K562 (cell line): ENCODE results near the gene GMPR. TPM values are rescaled to one million over a fixed set of nuclear protein-coding genes. Genes with fewer than 3 reads are reported as not detected.
A peak's percentile ranks its signal among the peaks of the same experiment; 100 is the strongest.

Source experiments
- BACH1 ChIP-seq: fragments of 200-800 bp; sonication (Bioruptor generic); IDR thresholded peaks from 2 replicates; pipeline ENCODE4 v1.6.1; 2016; ENCODE audit warnings: missing genetic modification characterization, missing compliant biosample characterization
- COPS2 ChIP-seq: fragments of 450-650 bp; conservative IDR thresholded peaks from 2 replicates; pipeline ENCODE4 v1.6.1; 2016; ENCODE audit warnings: mild to moderate bottlenecking, moderate library complexity
- EP300 ChIP-seq: IDR thresholded peaks from 2 replicates; pipeline ENCODE4 v1.6.1; 2012; ENCODE audit warnings: low read length, improper control_type of control experiment
- FOXM1 ChIP-seq, 2 experiments: fragments of 450-650 bp in 1 of 2; sonication (generic) in 1 of 2; formaldehyde crosslinking in 1 of 2; IDR thresholded peaks; 2 replicates each; pipeline versions ENCODE4 v1.6.1 to v1.9.0; 2017 to 2022; ENCODE audit warnings: low read depth in 2 of 2, mild to moderate bottlenecking in 2 of 2, missing genetic modification reagents in 1 of 2, moderate library complexity in 1 of 2
- HLTF ChIP-seq: fragments of 450-650 bp; IDR thresholded peaks from 2 replicates; pipeline ENCODE4 v1.6.1; 2016
- HNRNPLL ChIP-seq: fragments of 200-400 bp; formaldehyde crosslinking; IDR thresholded peaks from 2 replicates; pipeline ENCODE4 v1.6.1; 2017; ENCODE audit warnings: low read length, low read depth, mild to moderate bottlenecking; ENCODE audit not compliant: poor library complexity, severe bottlenecking
- KHSRP ChIP-seq: fragments of 450-650 bp; IDR thresholded peaks from 2 replicates; pipeline ENCODE4 v1.6.1; 2017
- LARP7 ChIP-seq: fragments of 450-650 bp; IDR thresholded peaks from 2 replicates; pipeline ENCODE4 v1.6.1; 2016
- MTF1 ChIP-seq: fragments of 250-450 bp; sonication (Bioruptor Pico); IDR thresholded peaks from 2 replicates; pipeline ENCODE4 v1.9.0; 2021; ENCODE audit warnings: moderate library complexity, mild to moderate bottlenecking, inconsistent platforms, borderline replicate concordance
- NCOR1 ChIP-seq: fragments of 450-650 bp; IDR thresholded peaks from 2 replicates; pipeline ENCODE4 v1.6.1; 2016; ENCODE audit warnings: mild to moderate bottlenecking, moderate library complexity
- POU5F1 ChIP-seq: fragments of 150-350 bp; IDR thresholded peaks from 2 replicates; pipeline ENCODE4 v1.6.1; 2014; ENCODE audit warnings: borderline replicate concordance, low read length, low read depth, mild to moderate bottlenecking; ENCODE audit not compliant: partially characterized antibody
- PTTG1 ChIP-seq: fragments of 450-650 bp; IDR thresholded peaks from 2 replicates; pipeline ENCODE4 v1.6.1; 2016; ENCODE audit warnings: low read depth, mild to moderate bottlenecking, missing genetic modification characterization, missing compliant biosample characterization
- RREB1 ChIP-seq: fragments of 250-450 bp; sonication (Bioruptor Pico); IDR thresholded peaks from 2 replicates; pipeline ENCODE4 v1.4.0; 2020
- SRF ChIP-seq, 2 experiments: fragments of 250-450, 450-650 bp in 1 of 2; sonication (Bioruptor Pico) in 1 of 2; sonication (generic) in 1 of 2; formaldehyde crosslinking; IDR thresholded peaks; 2 replicates each; pipeline versions ENCODE4 v1.5.0 to v1.5.1; 2020 to 2022; ENCODE audit warnings: mild to moderate bottlenecking in 1 of 2, missing genetic modification reagents in 1 of 2
- TAF1 ChIP-seq: IDR thresholded peaks from 2 replicates; pipeline ENCODE4 v1.6.1; 2011; ENCODE audit warnings: mild to moderate bottlenecking, low read length, moderate library complexity; ENCODE audit not compliant: insufficient read depth, control insufficient read depth, severe bottlenecking; ENCODE audit errors: extremely low read depth
- TAF7 ChIP-seq: fragments of 450-650 bp; IDR thresholded peaks from 2 replicates; pipeline ENCODE4 v1.6.1; 2016; ENCODE audit warnings: missing genetic modification characterization, missing compliant biosample characterization
- TAL1 ChIP-seq: fragments of 450-650 bp; IDR thresholded peaks from 2 replicates; pipeline ENCODE4 v1.6.1; 2016; ENCODE audit warnings: mild to moderate bottlenecking
- TRIM28 ChIP-seq: fragments of 450-650 bp; IDR thresholded peaks from 2 replicates; pipeline ENCODE4 v1.6.1; 2017
- ZFPM2 ChIP-seq: fragments of 250-450 bp; sonication (Bioruptor Pico); IDR thresholded peaks from 2 replicates; pipeline ENCODE4 v1.5.1; 2022; ENCODE audit warnings: mild to moderate bottlenecking
- ZNF280A ChIP-seq: fragments of 450-650 bp; IDR thresholded peaks from 2 replicates; pipeline ENCODE4 v1.6.1; 2018; ENCODE audit warnings: mild to moderate bottlenecking, low read depth; ENCODE audit not compliant: partially characterized antibody
- ZNF347 ChIP-seq: fragments of 450-650 bp; formaldehyde crosslinking; IDR thresholded peaks from 2 replicates; pipeline ENCODE4 v1.4.0; 2020; ENCODE audit warnings: low read depth, mild to moderate bottlenecking, moderate library complexity
- ZNF699 ChIP-seq: fragments of 250-450 bp; sonication (Bioruptor Pico); IDR thresholded peaks from 2 replicates; pipeline ENCODE4 v1.8.0; 2021; ENCODE audit warnings: mild to moderate bottlenecking, moderate library complexity; ENCODE audit not compliant: insufficient replicate concordance
- polyA plus RNA-seq, 8 experiments: library from polyadenylated mRNA; depleted of rRNA in 4 of 8; stranded (reverse) in 5 of 8; unstranded in 3 of 8; fragments of >200 nt; fragmentation: Nextera tagmentation in 2 of 8; fragmentation: Illumina TruSeq in 1 of 8; extraction: Ambion mirVana in 2 of 8; extraction: Trizol in 1 of 8; gene quantifications; 2 replicates each; pipeline versions ENCODE4 v1.2.1 to v1.2.3, GENCODE V29; 2011 to 2014; ENCODE audit warnings: inconsistent platforms in 1 of 8, missing spikeins in 1 of 8
- total RNA-seq, 7 experiments: library from RNA; depleted of rRNA in 6 of 7; stranded (reverse); fragments of >200 nt in 6 of 7; fragmentation: Illumina TruSeq in 2 of 7; extraction: Trizol in 2 of 7; gene quantifications; 2 replicates each; pipeline versions ENCODE4 v1.2.1 to v1.2.3, GENCODE V29; 2011 to 2021; ENCODE audit warnings: low replicate concordance in 1 of 7

GMPR gene
- total and polyA plus RNA-seq, 9 of the 15 experiments (the other 6 are each of a cell fraction or from before 2014, with no cell fraction given): 34.6 to 83.7 (median 49.8) TPM

GRCh38 chr6:16319813-16320532 lies 81.6 kb downstream of the GMPR start (continued):
- no peak for TF ChIP-seq ZNF280A
- TF ChIP-seq NCOR1: peak; percentile 59; the same call in 1 of the 2 replicates
- no peak for TF ChIP-seq KHSRP
- no peak for TF ChIP-seq LARP7
- TF ChIP-seq TAF1: peak; percentile 44
- TF ChIP-seq FOXM1 (IDR thresholded peaks at IDR 0.05; ENCODE audit: low read depth): no peak
- no peak for TF ChIP-seq FOXM1 (CRISPR knock-in tag; IDR thresholded peaks at IDR 0.05; ENCODE audit: low read depth)
- no peak for TF ChIP-seq ZNF699 (CRISPR knock-in tag)
- TF ChIP-seq POU5F1: no peak
- peak; percentile 25 for TF ChIP-seq HNRNPLL
- TF ChIP-seq HLTF: no peak
- no peak for TF ChIP-seq ZFPM2 (CRISPR knock-in tag)
- no peak for TF ChIP-seq TAF7 (tag)
- TF ChIP-seq TRIM28: no peak
- peak; percentile 78; the same call in 1 of the 2 replicates for TF ChIP-seq EP300
- TF ChIP-seq COPS2: no peak
- no peak for TF ChIP-seq RREB1 (CRISPR knock-in tag)
- no peak for TF ChIP-seq SRF (CRISPR knock-in tag; IDR thresholded peaks at IDR 0.05)
- no peak for TF ChIP-seq BACH1 (tag)
- TF ChIP-seq PTTG1: no peak
- TF ChIP-seq TAL1: no peak
- TF ChIP-seq ZNF347 (CRISPR knock-in tag): no peak
- TF ChIP-seq MTF1 (CRISPR knock-in tag): peak; percentile 51; the same call in 1 of the 2 replicates
